Astrocyte (in vitro differentiated cells and primary cell): Measurements from ENCODE around the gene PLEKHA3. TPM values are rescaled to one million over a fixed set of nuclear protein-coding genes. Genes with fewer than 3 reads are reported as not detected.

ENCODE experiments used
- DNase-seq: peaks from one replicate; pipeline ENCODE4 v3.0.0-alpha.2; 2010; ENCODE audit warnings: low read depth
- FAIRE-seq: peaks from 2 replicates; lab custom pipeline; 2011; peaks lifted over from hg19 to GRCh38; lab: Jason Lieb, UNC
- H2AFZ ChIP-seq: 2 replicates; pipeline ENCODE4 v1.6.0; 2012; ENCODE audit warnings: low read depth, low read length, inconsistent platforms
- H3K27ac ChIP-seq: 2 replicates; pipeline ENCODE4 v1.5.1; 2011; ENCODE audit warnings: low read depth, low read length, inconsistent platforms
- H3K27me3 ChIP-seq: 2 replicates; pipeline ENCODE4 v1.6.0; 2011; ENCODE audit warnings: low read length, inconsistent platforms; ENCODE audit not compliant: insufficient read depth
- H3K36me3 ChIP-seq: 2 replicates; pipeline ENCODE4 v1.5.1; 2011; ENCODE audit warnings: low read length, inconsistent platforms; ENCODE audit not compliant: insufficient read depth
- H3K4me1 ChIP-seq: 2 replicates; pipeline ENCODE4 v1.5.1; 2011; ENCODE audit warnings: low read length, inconsistent platforms; ENCODE audit not compliant: insufficient read depth
- H3K4me2 ChIP-seq: 2 replicates; pipeline ENCODE4 v1.6.0; 2012; ENCODE audit warnings: low read length, inconsistent platforms
- H3K4me3 ChIP-seq: 2 replicates; pipeline ENCODE4 v1.5.1; 2011; ENCODE audit warnings: low read depth, mild to moderate bottlenecking, low read length, inconsistent platforms; ENCODE audit not compliant: insufficient read depth
- H3K79me2 ChIP-seq: 2 replicates; pipeline ENCODE4 v1.6.0; 2012; ENCODE audit warnings: mild to moderate bottlenecking, low read length, inconsistent platforms; ENCODE audit not compliant: insufficient read depth
- H3K9ac ChIP-seq: 2 replicates; pipeline ENCODE4 v1.6.0; 2012; ENCODE audit warnings: mild to moderate bottlenecking, low read length, inconsistent platforms
- H3K9me3 ChIP-seq: 2 replicates; pipeline ENCODE4 v1.5.1; 2012; ENCODE audit warnings: low read depth, mild to moderate bottlenecking, low read length, inconsistent platforms; ENCODE audit not compliant: insufficient read depth
- H4K20me1 ChIP-seq: 2 replicates; pipeline ENCODE4 v1.6.0; 2012; ENCODE audit warnings: low read length, inconsistent platforms; ENCODE audit not compliant: insufficient read depth
- H3K27ac Mint-ChIP-seq: one replicate; pipeline ENCODE4 v1.8.0; 2021; ENCODE audit warnings: mild to moderate bottlenecking, mixed read lengths; ENCODE audit not compliant: unreplicated experiment
- H3K27me3 Mint-ChIP-seq: one replicate; pipeline ENCODE4 v1.8.0; 2021; ENCODE audit warnings: low read depth, mixed read lengths; ENCODE audit not compliant: unreplicated experiment
- H3K36me3 Mint-ChIP-seq: one replicate; pipeline ENCODE4 v1.8.0; 2021; ENCODE audit warnings: low read depth, mixed read lengths; ENCODE audit not compliant: unreplicated experiment
- H3K4me1 Mint-ChIP-seq: one replicate; pipeline ENCODE4 v1.8.0; 2021; ENCODE audit warnings: low read depth, mixed read lengths; ENCODE audit not compliant: unreplicated experiment
- H3K4me3 Mint-ChIP-seq: one replicate; pipeline ENCODE4 v1.8.0; 2021; ENCODE audit warnings: mild to moderate bottlenecking, moderate library complexity, mixed read lengths; ENCODE audit not compliant: unreplicated experiment
- H3K9me3 Mint-ChIP-seq: one replicate; pipeline ENCODE4 v1.8.0; 2021; ENCODE audit warnings: mild to moderate bottlenecking, mixed read lengths; ENCODE audit not compliant: unreplicated experiment
- CTCF ChIP-seq: IDR thresholded peaks from 2 replicates; pipeline ENCODE4 v1.5.1; 2011; ENCODE audit warnings: low read depth, mild to moderate bottlenecking, inconsistent platforms, low read length, moderate library complexity; ENCODE audit not compliant: insufficient read depth
- EZH2 ChIP-seq: IDR thresholded peaks from 2 replicates; pipeline ENCODE4 v1.6.1; 2012; ENCODE audit warnings: mild to moderate bottlenecking, low read length, inconsistent platforms; ENCODE audit not compliant: insufficient read depth
- total RNA-seq: library from RNA; stranded (reverse); gene quantifications from 2 replicates; pipeline ENCODE4 v1.2.1, GENCODE V29; 2021

Gene PLEKHA3
- total RNA-seq, 1 donor from 2014 or later, result 42.1 TPM

GRCh38 chr2:178542569-178542968 is 62.3 kb downstream of the PLEKHA3 start:
- Histone ChIP-seq H3K9ac (no peak overlapping the region), H2AFZ (no peak overlapping the region), H4K20me1 (no peaks in the 10 kb centered on the region), H3K4me3 (no peak overlapping the region), H3K27ac (no peak overlapping the region), H3K27me3 (no peaks in the 10 kb centered on the region), H3K9me3 (no peaks in the 10 kb centered on the region), H3K36me3 (peaks cover 6% of the 10 kb centered on the region), H3K4me2 (no peak overlapping the region), H3K4me1 (no peaks in the 10 kb centered on the region), H3K79me2 (no peaks in the 10 kb centered on the region)
- no peak for FAIRE-seq
- H3K9me3 Mint-ChIP-seq, result no peaks in the 10 kb centered on the region
- no peak overlapping the region for H3K27ac Mint-ChIP-seq
- no peaks in the 10 kb centered on the region for H3K4me1 Mint-ChIP-seq
- peaks cover 8% of the 10 kb centered on the region for H3K36me3 Mint-ChIP-seq
- no peak overlapping the region for H3K4me3 Mint-ChIP-seq
- no peak for DNase-seq
- no peak for TF ChIP-seq CTCF
- no peak for TF ChIP-seq EZH2
- no peaks in the 10 kb centered on the region for H3K27me3 Mint-ChIP-seq

- H3K4me2 ChIP-seq, result no peak overlapping the region
- no peaks in the 10 kb centered on the region for H3K9me3 ChIP-seq
- peaks cover 8% of the 10 kb centered on the region for H3K36me3 ChIP-seq
- no peak overlapping the region for H3K4me3 Mint-ChIP-seq
- H3K4me3 ChIP-seq, result no peak overlapping the region
- TF ChIP-seq EZH2 (no peak), CTCF (no peak)
- H3K27me3 ChIP-seq, result no peaks in the 10 kb centered on the region
- FAIRE-seq, result no peak
- no peaks in the 10 kb centered on the region for H3K9me3 Mint-ChIP-seq
- no peak overlapping the region for H2AFZ ChIP-seq
- no peaks in the 10 kb centered on the region for H3K79me2 ChIP-seq
- peaks cover 11% of the 10 kb centered on the region for H3K4me1 ChIP-seq
- no peak overlapping the region for H3K27ac Mint-ChIP-seq
- H3K36me3 Mint-ChIP-seq, result peaks cover 6% of the 10 kb centered on the region
- H3K4me1 Mint-ChIP-seq, result peaks cover 3% of the 10 kb centered on the region
- H3K27ac ChIP-seq, result no peak overlapping the region
- no peak for DNase-seq
- H3K9ac ChIP-seq, result no peak overlapping the region
- H3K27me3 Mint-ChIP-seq, result no peaks in the 10 kb centered on the region
- H4K20me1 ChIP-seq, result no peaks in the 10 kb centered on the region
These were observed 70.1 kb downstream of the PLEKHA3 start for GRCh38 chr2:178550352-178550751.

GRCh38 chr2:178553047-178553446 is 72.8 kb downstream of the PLEKHA3 start:
- Histone ChIP-seq H2AFZ (no peak overlapping the region), H3K9ac (no peak overlapping the region), H3K27me3 (no peaks in the 10 kb centered on the region), H3K9me3 (no peaks in the 10 kb centered on the region), H3K4me2 (peak overlapping the region; percentile 26), H3K4me3 (no peak overlapping the region), H3K36me3 (peaks cover 8% of the 10 kb centered on the region), H4K20me1 (no peaks in the 10 kb centered on the region), H3K4me1 (peaks cover 11% of the 10 kb centered on the region), H3K79me2 (no peaks in the 10 kb centered on the region), H3K27ac (peak overlapping the region; percentile 61)
- FAIRE-seq, result peak; percentile 73
- TF ChIP-seq EZH2, result no peak
- TF ChIP-seq CTCF, result no peak
- H3K36me3 Mint-ChIP-seq, result peaks cover 3% of the 10 kb centered on the region
- H3K9me3 Mint-ChIP-seq, result no peaks in the 10 kb centered on the region
- DNase-seq, result peak; percentile 85
- no peaks in the 10 kb centered on the region for H3K27me3 Mint-ChIP-seq
- no peak overlapping the region for H3K4me3 Mint-ChIP-seq
- H3K4me1 Mint-ChIP-seq, result peaks cover 3% of the 10 kb centered on the region
- H3K27ac Mint-ChIP-seq, result no peak overlapping the region

Other genes with a start within 250 kb of the PLEKHA3 start
- gene PRKRA, start 29.3 kb upstream of the PLEKHA3 start, total RNA-seq, result 43.2 and 47.9 TPM in 2 replicates
- gene PJVK, start 29.1 kb upstream of the PLEKHA3 start, total RNA-seq, result 2.4 and 3.4 TPM in 2 replicates
- gene FKBP7, start 1.9 kb upstream of the PLEKHA3 start, total RNA-seq, result 45.1 and 58.5 TPM in 2 replicates